HCT116 (cell line): ENCODE measurements around the gene LEUTX. TPM values are rescaled to one million over a fixed set of nuclear protein-coding genes. Genes with fewer than 3 reads are reported as not detected.

ENCODE experiments used
- ATAC-seq: fragments of 200-7000 bp; cut with Tn5 transposase; 2 replicates; pipeline ENCODE4 v1.9.1; 2020; ENCODE audit warnings: mild to moderate bottlenecking, moderate library complexity
- BruUV-seq: library from RNA; stranded (reverse); fragments of 400-500 nt; replicated peaks from 2 replicates; lab custom pipeline; 2021; lab: Mats Ljungman, UMichigan
- CTCF ChIA-PET: fragments of 300-600 bp; sonication (Branson Sonifier 250); formaldehyde crosslinking; loops from one replicate; lab custom pipeline; 2021; ENCODE audit warnings: antibody characterized with exemption; lab: Charles Lee
- POLR2A ChIA-PET: fragments of 300-600, 350-600 bp; sonication (Branson Sonifier 250); formaldehyde crosslinking; loops from one replicate; lab custom pipeline; 2021; ENCODE audit warnings: antibody characterized with exemption; lab: Charles Lee
- RAD21 ChIA-PET, 2 experiments: fragments of 300-600 bp; sonication (Branson Sonifier 250); formaldehyde crosslinking; loops; one replicate each; lab custom pipeline; 2023; ENCODE audit warnings: low total read pairs in 2 of 2; ENCODE audit not compliant: uncharacterized antibody in 2 of 2, unreplicated experiment in 2 of 2, low non-redundant PET in 1 of 2; lab: Charles Lee
- DNase-seq: peaks from one replicate; pipeline ENCODE4 v3.0.0-alpha.2; 2010; ENCODE audit warnings: low read depth, low spot score
- H2AFZ ChIP-seq: fragments of 200-600 bp; shearing (Covaris generic), sonication (generic); 2 replicates; pipeline ENCODE4 v1.6.1; 2017; ENCODE audit warnings: low read depth, mixed run types, mixed read lengths, antibody characterized with exemption, low read length; ENCODE audit not compliant: poor library complexity, severe bottlenecking
- H3K27ac ChIP-seq: 2 replicates; pipeline ENCODE4 v1.5.1; 2012; ENCODE audit warnings: low read depth, low read length
- H3K27me3 ChIP-seq: fragments of 200-600 bp; sonication (generic); 2 replicates; pipeline ENCODE4 v1.6.1; 2016; ENCODE audit warnings: mixed run types, low read length, mixed read lengths; ENCODE audit not compliant: insufficient read depth
- H3K36me3 ChIP-seq, 2 experiments: fragments of 200-500 bp in 1 of 2; fragments of 200-600 bp in 1 of 2; sonication (Bioruptor generic) in 1 of 2; sonication (generic) in 1 of 2; 2 replicates each; pipeline versions ENCODE4 v1.5.1 to v1.6.1; 2014 to 2016; ENCODE audit warnings: low read length in 2 of 2, inconsistent platforms in 1 of 2, mixed read lengths in 1 of 2, mixed run types in 1 of 2; ENCODE audit not compliant: insufficient read depth in 2 of 2, control insufficient read depth in 1 of 2
- H3K4me1 ChIP-seq, 2 experiments: fragments of 200-600 bp in 1 of 2; sonication (generic) in 1 of 2; 2 replicates each; pipeline versions ENCODE4 v1.5.1 to v1.6.1; 2012 to 2017; ENCODE audit warnings: low read length in 2 of 2, inconsistent platforms in 1 of 2, mild to moderate bottlenecking in 1 of 2, mixed read lengths in 1 of 2, mixed run types in 1 of 2, moderate library complexity in 1 of 2; ENCODE audit not compliant: insufficient read depth in 2 of 2, control insufficient read depth in 1 of 2
- H3K4me2 ChIP-seq: fragments of 200-600 bp; sonication (generic); 2 replicates; pipeline ENCODE4 v1.6.1; 2017; ENCODE audit warnings: mixed run types, low read length, mixed read lengths
- H3K4me3 ChIP-seq, 2 experiments: fragments of 200-600 bp in 1 of 2; sonication (generic) in 1 of 2; replicated peaks in 1 of 2; 2 replicates each; pipeline ENCODE4 v1.5.1; 2011 to 2016; ENCODE audit warnings: low read length in 2 of 2, control low read depth in 1 of 2, low read depth in 1 of 2, mild to moderate bottlenecking in 1 of 2, mixed read lengths in 1 of 2, mixed run types in 1 of 2
- H3K79me2 ChIP-seq: fragments of 200-600 bp; sonication (generic); 2 replicates; pipeline ENCODE4 v1.6.1; 2017; ENCODE audit warnings: mild to moderate bottlenecking, mixed run types, low read length, moderate library complexity, mixed read lengths; ENCODE audit not compliant: insufficient read depth
- H3K9ac ChIP-seq: fragments of 200-600 bp; sonication (generic); 2 replicates; pipeline ENCODE4 v1.6.1; 2016; ENCODE audit warnings: low read length, mixed read lengths
- H3K9me2 ChIP-seq: fragments of 200-600 bp; sonication (generic), shearing (Covaris generic); 2 replicates; pipeline ENCODE4 v1.6.1; 2017; ENCODE audit warnings: mixed run types, mild to moderate bottlenecking, moderate library complexity; ENCODE audit not compliant: insufficient read depth
- H3K9me3 ChIP-seq, 2 experiments: fragments of 200-500 bp in 1 of 2; fragments of 200-600 bp in 1 of 2; sonication (Bioruptor generic) in 1 of 2; sonication (generic) in 1 of 2; 2 replicates each; pipeline ENCODE4 v1.6.1; 2014 to 2017; ENCODE audit warnings: low read length in 2 of 2, mixed read lengths in 2 of 2, inconsistent platforms in 1 of 2, low read depth in 1 of 2, mild to moderate bottlenecking in 1 of 2, mixed run types in 1 of 2, moderate library complexity in 1 of 2; ENCODE audit not compliant: control insufficient read depth in 1 of 2, insufficient read depth in 1 of 2
- H4K20me1 ChIP-seq: fragments of 200-600 bp; sonication (generic), shearing (Covaris generic); 2 replicates; pipeline ENCODE4 v1.6.1; 2017; ENCODE audit warnings: mixed run types, mild to moderate bottlenecking, moderate library complexity; ENCODE audit not compliant: insufficient read depth
- CBX3 ChIP-seq: IDR thresholded peaks from 2 replicates; pipeline ENCODE4 v1.6.1; 2012; ENCODE audit warnings: low read depth
- CEBPB ChIP-seq: IDR thresholded peaks from 2 replicates; pipeline ENCODE4 v1.6.1; 2012; ENCODE audit warnings: low read depth
- EGR1 ChIP-seq: IDR thresholded peaks from 2 replicates; pipeline ENCODE4 v1.6.1; 2012; ENCODE audit warnings: low read depth
- ELF1 ChIP-seq: IDR thresholded peaks from 2 replicates; pipeline ENCODE4 v1.6.1; 2012; ENCODE audit warnings: low read depth, borderline replicate concordance
- EZH2 ChIP-seq: fragments of 200-600 bp; sonication (generic); IDR thresholded peaks from 2 replicates; pipeline ENCODE4 v1.6.1; 2017; ENCODE audit warnings: antibody characterized with exemption, mixed run types
- EZH2phosphoT487 ChIP-seq: fragments of 200-600 bp; IDR thresholded peaks from 2 replicates; pipeline ENCODE4 v1.6.1; 2018; ENCODE audit warnings: antibody characterized with exemption, borderline replicate concordance
- JUND ChIP-seq: IDR thresholded peaks from 2 replicates; pipeline ENCODE4 v1.6.1; 2012
- POLR2AphosphoS5 ChIP-seq: IDR thresholded peaks from 2 replicates; pipeline ENCODE4 v1.6.1; 2011; ENCODE audit warnings: mild to moderate bottlenecking, low read depth, low read length, moderate library complexity
- RAD21 ChIP-seq: IDR thresholded peaks from 2 replicates; pipeline ENCODE4 v1.6.1; 2012; ENCODE audit warnings: low read depth, mild to moderate bottlenecking
- SP1 ChIP-seq: IDR thresholded peaks from 2 replicates; pipeline ENCODE4 v1.6.1; 2012; ENCODE audit warnings: low read depth
- SRF ChIP-seq: IDR thresholded peaks from 2 replicates; pipeline ENCODE4 v1.6.1; 2012; ENCODE audit warnings: low read depth
- YY1 ChIP-seq: IDR thresholded peaks from 2 replicates; pipeline ENCODE4 v1.6.1; 2011; ENCODE audit warnings: low read length, low read depth, moderate library complexity, mild to moderate bottlenecking; ENCODE audit not compliant: insufficient replicate concordance; ENCODE audit errors: extremely low read depth
- ZFX ChIP-seq: fragments of 450-650 bp; IDR thresholded peaks from 2 replicates; pipeline ENCODE4 v1.6.1; 2017
- ZNF274 ChIP-seq: fragments of 200-500 bp; sonication (Bioruptor generic); IDR thresholded peaks from 2 replicates; pipeline ENCODE4 v1.6.1; 2014; ENCODE audit warnings: mild to moderate bottlenecking, low read depth, low read length, inconsistent platforms
- intact Hi-C: fragments of 100-400 bp; cut with micrococcal nuclease; formaldehyde crosslinking; loops from 2 replicates; pipeline ENCODE4 v1.10.0; 2022
- total RNA-seq: library from RNA; stranded (reverse); gene quantifications from one replicate; pipeline ENCODE4 v1.2.1, GENCODE V29; 2021; ENCODE audit not compliant: unreplicated experiment
- TF ChIP-seq, protein P1 (sequence below): IDR thresholded peaks from 2 replicates; pipeline ENCODE4 v1.6.1; 2012
- TF ChIP-seq, protein P2 (sequence below): IDR thresholded peaks from 2 replicates; pipeline ENCODE4 v1.6.1; 2012; ENCODE audit warnings: low read depth
- TF ChIP-seq, protein P3 (sequence below): IDR thresholded peaks from 2 replicates; pipeline ENCODE4 v1.6.1; 2012
- TF ChIP-seq, protein P4 (sequence below): IDR thresholded peaks from 2 replicates; pipeline ENCODE4 v1.6.1; 2011; ENCODE audit warnings: mild to moderate bottlenecking, low read length, moderate library complexity; ENCODE audit not compliant: insufficient replicate concordance; ENCODE audit errors: extremely low read depth
- TF ChIP-seq, protein P5 (sequence below), 3 experiments: fragments of 200-600 bp in 1 of 3; sonication (generic) in 1 of 3; IDR thresholded peaks in 2 of 3; conservative IDR thresholded peaks in 1 of 3; 2 replicates each; pipeline ENCODE4 v1.5.1; 2012 to 2017; ENCODE audit warnings: low read depth in 2 of 3, low read length in 2 of 3, antibody characterized with exemption in 1 of 3, borderline replicate concordance in 1 of 3, control low read depth in 1 of 3, mild to moderate bottlenecking in 1 of 3, mixed read lengths in 1 of 3, mixed run types in 1 of 3, moderate library complexity in 1 of 3; ENCODE audit not compliant: insufficient read depth in 1 of 3

LEUTX gene
- total RNA-seq, 1 experiment from 2014 or later = not detected

GRCh38 chr19:39797083-39797482, 18.4 kb downstream of the LEUTX start:
- no TSS peak for BruUV-seq

More at GRCh38 chr19:39797083-39797482, 18.4 kb downstream of the LEUTX start:
- H2AFZ ChIP-seq = no peak overlapping the region
- ATAC-seq (no peak), DNase-seq (no peak)
- no peak for TF ChIP-seq EZH2
- TF ChIP-seq SP1 = no peak
- TF ChIP-seq ZNF274 = no peak
- TF ChIP-seq, protein P1, sequence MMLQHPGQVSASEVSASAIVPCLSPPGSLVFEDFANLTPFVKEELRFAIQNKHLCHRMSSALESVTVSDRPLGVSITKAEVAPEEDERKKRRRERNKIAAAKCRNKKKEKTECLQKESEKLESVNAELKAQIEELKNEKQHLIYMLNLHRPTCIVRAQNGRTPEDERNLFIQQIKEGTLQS = no peak
- TF ChIP-seq, protein P2, sequence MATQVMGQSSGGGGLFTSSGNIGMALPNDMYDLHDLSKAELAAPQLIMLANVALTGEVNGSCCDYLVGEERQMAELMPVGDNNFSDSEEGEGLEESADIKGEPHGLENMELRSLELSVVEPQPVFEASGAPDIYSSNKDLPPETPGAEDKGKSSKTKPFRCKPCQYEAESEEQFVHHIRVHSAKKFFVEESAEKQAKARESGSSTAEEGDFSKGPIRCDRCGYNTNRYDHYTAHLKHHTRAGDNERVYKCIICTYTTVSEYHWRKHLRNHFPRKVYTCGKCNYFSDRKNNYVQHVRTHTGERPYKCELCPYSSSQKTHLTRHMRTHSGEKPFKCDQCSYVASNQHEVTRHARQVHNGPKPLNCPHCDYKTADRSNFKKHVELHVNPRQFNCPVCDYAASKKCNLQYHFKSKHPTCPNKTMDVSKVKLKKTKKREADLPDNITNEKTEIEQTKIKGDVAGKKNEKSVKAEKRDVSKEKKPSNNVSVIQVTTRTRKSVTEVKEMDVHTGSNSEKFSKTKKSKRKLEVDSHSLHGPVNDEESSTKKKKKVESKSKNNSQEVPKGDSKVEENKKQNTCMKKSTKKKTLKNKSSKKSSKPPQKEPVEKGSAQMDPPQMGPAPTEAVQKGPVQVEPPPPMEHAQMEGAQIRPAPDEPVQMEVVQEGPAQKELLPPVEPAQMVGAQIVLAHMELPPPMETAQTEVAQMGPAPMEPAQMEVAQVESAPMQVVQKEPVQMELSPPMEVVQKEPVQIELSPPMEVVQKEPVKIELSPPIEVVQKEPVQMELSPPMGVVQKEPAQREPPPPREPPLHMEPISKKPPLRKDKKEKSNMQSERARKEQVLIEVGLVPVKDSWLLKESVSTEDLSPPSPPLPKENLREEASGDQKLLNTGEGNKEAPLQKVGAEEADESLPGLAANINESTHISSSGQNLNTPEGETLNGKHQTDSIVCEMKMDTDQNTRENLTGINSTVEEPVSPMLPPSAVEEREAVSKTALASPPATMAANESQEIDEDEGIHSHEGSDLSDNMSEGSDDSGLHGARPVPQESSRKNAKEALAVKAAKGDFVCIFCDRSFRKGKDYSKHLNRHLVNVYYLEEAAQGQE = no peak
- TF ChIP-seq, protein P3, sequence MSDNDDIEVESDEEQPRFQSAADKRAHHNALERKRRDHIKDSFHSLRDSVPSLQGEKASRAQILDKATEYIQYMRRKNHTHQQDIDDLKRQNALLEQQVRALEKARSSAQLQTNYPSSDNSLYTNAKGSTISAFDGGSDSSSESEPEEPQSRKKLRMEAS = no peak
- no peak for TF ChIP-seq JUND
- TF ChIP-seq ZFX = no peak
- TF ChIP-seq EZH2phosphoT487 = no peak
- TF ChIP-seq, protein P4, sequence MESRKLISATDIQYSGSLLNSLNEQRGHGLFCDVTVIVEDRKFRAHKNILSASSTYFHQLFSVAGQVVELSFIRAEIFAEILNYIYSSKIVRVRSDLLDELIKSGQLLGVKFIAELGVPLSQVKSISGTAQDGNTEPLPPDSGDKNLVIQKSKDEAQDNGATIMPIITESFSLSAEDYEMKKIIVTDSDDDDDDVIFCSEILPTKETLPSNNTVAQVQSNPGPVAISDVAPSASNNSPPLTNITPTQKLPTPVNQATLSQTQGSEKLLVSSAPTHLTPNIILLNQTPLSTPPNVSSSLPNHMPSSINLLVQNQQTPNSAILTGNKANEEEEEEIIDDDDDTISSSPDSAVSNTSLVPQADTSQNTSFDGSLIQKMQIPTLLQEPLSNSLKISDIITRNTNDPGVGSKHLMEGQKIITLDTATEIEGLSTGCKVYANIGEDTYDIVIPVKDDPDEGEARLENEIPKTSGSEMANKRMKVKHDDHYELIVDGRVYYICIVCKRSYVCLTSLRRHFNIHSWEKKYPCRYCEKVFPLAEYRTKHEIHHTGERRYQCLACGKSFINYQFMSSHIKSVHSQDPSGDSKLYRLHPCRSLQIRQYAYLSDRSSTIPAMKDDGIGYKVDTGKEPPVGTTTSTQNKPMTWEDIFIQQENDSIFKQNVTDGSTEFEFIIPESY = no peak
- no peak for TF ChIP-seq EGR1
- no peak for TF ChIP-seq POLR2AphosphoS5
- TF ChIP-seq, protein P5, sequence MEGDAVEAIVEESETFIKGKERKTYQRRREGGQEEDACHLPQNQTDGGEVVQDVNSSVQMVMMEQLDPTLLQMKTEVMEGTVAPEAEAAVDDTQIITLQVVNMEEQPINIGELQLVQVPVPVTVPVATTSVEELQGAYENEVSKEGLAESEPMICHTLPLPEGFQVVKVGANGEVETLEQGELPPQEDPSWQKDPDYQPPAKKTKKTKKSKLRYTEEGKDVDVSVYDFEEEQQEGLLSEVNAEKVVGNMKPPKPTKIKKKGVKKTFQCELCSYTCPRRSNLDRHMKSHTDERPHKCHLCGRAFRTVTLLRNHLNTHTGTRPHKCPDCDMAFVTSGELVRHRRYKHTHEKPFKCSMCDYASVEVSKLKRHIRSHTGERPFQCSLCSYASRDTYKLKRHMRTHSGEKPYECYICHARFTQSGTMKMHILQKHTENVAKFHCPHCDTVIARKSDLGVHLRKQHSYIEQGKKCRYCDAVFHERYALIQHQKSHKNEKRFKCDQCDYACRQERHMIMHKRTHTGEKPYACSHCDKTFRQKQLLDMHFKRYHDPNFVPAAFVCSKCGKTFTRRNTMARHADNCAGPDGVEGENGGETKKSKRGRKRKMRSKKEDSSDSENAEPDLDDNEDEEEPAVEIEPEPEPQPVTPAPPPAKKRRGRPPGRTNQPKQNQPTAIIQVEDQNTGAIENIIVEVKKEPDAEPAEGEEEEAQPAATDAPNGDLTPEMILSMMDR (IDR thresholded peaks at IDR 0.05 in 2 of 3, conservative IDR thresholded peaks at IDR 0.05 in 1 of 3; ENCODE audit: borderline replicate concordance in 1 of 3, insufficient read depth in 1 of 3, low read depth in 2 of 3, low read length in 2 of 3) = no peak
- TF ChIP-seq CEBPB = no peak
- TF ChIP-seq CBX3 = no peak
- TF ChIP-seq SRF = no peak
- TF ChIP-seq YY1 = no peak
- no peak for TF ChIP-seq RAD21
- TF ChIP-seq ELF1 = no peak
- H3K4me2 ChIP-seq = no peak overlapping the region
- RAD21 ChIA-PET = no interaction called here
- POLR2A ChIA-PET = no interaction called here
- intact Hi-C loops = no loop called here
- H3K27me3 ChIP-seq = peaks cover 22% of the 10 kb centered on the region
- H3K79me2 ChIP-seq = no peaks in the 10 kb centered on the region
- H3K4me1 ChIP-seq = peaks cover 0 to 6% of the 10 kb centered on the region in 2 experiments; a peak in 2 of 4 replicates
- CTCF ChIA-PET = no interaction called here
- no peak overlapping the region for H3K9ac ChIP-seq
- H3K36me3 ChIP-seq = no peaks in the 10 kb centered on the region
- H4K20me1 ChIP-seq = no peaks in the 10 kb centered on the region
- no peaks in the 10 kb centered on the region for H3K9me2 ChIP-seq
- H3K9me3 ChIP-seq = no peaks in the 10 kb centered on the region
- no peak overlapping the region for H3K4me3 ChIP-seq
- H3K27ac ChIP-seq = no peak overlapping the region
